GM21576 (cell line): ENCODE measurements around the gene SDSL.

Experiments used
- ATAC-seq: cut with Tn5 transposase; IDR thresholded peaks from one replicate; pipeline ENCODE4 v1.9.1; 2021; ENCODE audit warnings: mild to moderate bottlenecking, moderate library complexity; ENCODE audit not compliant: unreplicated experiment

SDSL gene

GRCh38 chr12:113443030-113443539 is 20.9 kb downstream of the SDSL start:
- ATAC-seq: no peak

- no peak for ATAC-seq
These were observed 23.5 kb downstream of the SDSL start for GRCh38 chr12:113445544-113446171.

- ATAC-seq: no peak
These were observed 26.7 kb downstream of the SDSL start for GRCh38 chr12:113448873-113449272.

- no peak for ATAC-seq
These were observed 27.1 kb downstream of the SDSL start for GRCh38 chr12:113449299-113449698.

- ATAC-seq: no peak
These were observed 27.7 kb downstream of the SDSL start for GRCh38 chr12:113449839-113450238.

- no peak for ATAC-seq
These were observed 30.3 kb downstream of the SDSL start for GRCh38 chr12:113452458-113452857.

- no peak for ATAC-seq
These were observed 31.1 kb downstream of the SDSL start for GRCh38 chr12:113453330-113453729.

- no peak for ATAC-seq
These were observed 34.0 kb downstream of the SDSL start for GRCh38 chr12:113456199-113456598.

GRCh38 chr12:113456761-113457160 is 34.6 kb downstream of the SDSL start:
- ATAC-seq: no peak

GRCh38 chr12:113457185-113457584 is 35.0 kb downstream of the SDSL start:
- no peak for ATAC-seq

GRCh38 chr12:113457710-113458109 is 35.5 kb downstream of the SDSL start:
- ATAC-seq: no peak

- ATAC-seq: no peak
These were observed 37.8 kb downstream of the SDSL start for GRCh38 chr12:113459981-113460380.

GRCh38 chr12:113461666-113462065 is 39.5 kb downstream of the SDSL start:
- ATAC-seq: no peak

GRCh38 chr12:113462117-113462774 is 40.1 kb downstream of the SDSL start:
- no peak for ATAC-seq

- ATAC-seq: no peak
These were observed 41.0 kb downstream of the SDSL start for GRCh38 chr12:113462998-113463745.

- ATAC-seq: no peak
These were observed 41.7 kb downstream of the SDSL start for GRCh38 chr12:113463746-113464451.

GRCh38 chr12:113464452-113464775 is 42.2 kb downstream of the SDSL start:
- no peak for ATAC-seq

- no peak for ATAC-seq
These were observed 42.9 kb downstream of the SDSL start for GRCh38 chr12:113464852-113465719.

GRCh38 chr12:113465808-113466453 is 43.8 kb downstream of the SDSL start:
- no peak for ATAC-seq
